T-helper 17 cell (primary cell): ENCODE measurements around the gene PIGV. TPM values are rescaled to one million over a fixed set of nuclear protein-coding genes. Genes with fewer than 3 reads are reported as not detected.
"Not testable (repeated sequence)": the region's sequence is repeated elsewhere in the genome, so short reads cannot be mapped to it uniquely, and the experiment has no call there.

Experiments used
- ATAC-seq: fragments of 150-1000 bp; cut with Tn5 transposase; 2 replicates; pipeline ENCODE4 v1.10.0; 2021; ENCODE audit warnings: mild to moderate bottlenecking, moderate library complexity
- DNase-seq, 3 donors: peaks; one replicate each; pipeline versions ENCODE4 v3.0.0 to v3.0.0-alpha.2; 2020 to 2021
- H3K9me3 ChIP-seq: one replicate; pipeline ENCODE4 v1.7.0; 2013; ENCODE audit warnings: low read length, mild to moderate bottlenecking; ENCODE audit not compliant: control insufficient read depth, poor library complexity, severe bottlenecking
- H3K27ac Mint-ChIP-seq: one replicate; pipeline ENCODE4 v1.8.0; 2022; ENCODE audit warnings: mild to moderate bottlenecking, moderate library complexity, mixed read lengths
- H3K27me3 Mint-ChIP-seq: one replicate; pipeline ENCODE4 v1.8.0; 2022; ENCODE audit warnings: mixed read lengths
- H3K36me3 Mint-ChIP-seq: one replicate; pipeline ENCODE4 v1.8.0; 2022; ENCODE audit warnings: low read depth, mixed read lengths
- H3K4me1 Mint-ChIP-seq: one replicate; pipeline ENCODE4 v1.8.0; 2022; ENCODE audit warnings: mild to moderate bottlenecking, mixed read lengths
- H3K4me3 Mint-ChIP-seq: one replicate; pipeline ENCODE4 v1.8.0; 2022; ENCODE audit warnings: mild to moderate bottlenecking, moderate library complexity, mixed read lengths
- total RNA-seq, 4 donors: library from RNA in 2 of 4; stranded (reverse) in 2 of 4; gene quantifications; one replicate each; pipeline ENCODE4 v1.2.3 and lab custom pipeline; 2022 to 2026

PIGV gene
- total RNA-seq, 2 donors from 2014 or later = 12.0 to 14.3 TPM

DNA sequence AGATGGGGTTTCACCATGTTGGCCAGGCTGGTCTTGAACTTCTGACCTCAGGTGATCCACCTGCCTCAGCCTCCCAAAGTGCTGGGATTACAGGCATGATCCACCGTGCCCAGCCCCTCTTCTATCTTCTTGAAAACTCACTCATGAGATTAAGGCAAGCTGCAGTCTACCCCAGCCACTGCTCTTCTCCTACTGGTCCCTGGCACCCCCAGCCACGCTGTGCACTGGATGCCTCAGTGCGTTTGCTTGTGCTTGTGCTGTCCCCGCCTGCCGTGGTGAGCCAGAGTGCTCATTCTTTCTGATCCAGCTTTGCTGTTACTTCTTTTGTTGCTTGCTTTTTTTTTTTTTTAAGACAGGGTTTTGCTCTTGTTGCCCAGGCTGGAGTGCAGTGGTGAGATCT, 49.9 kb downstream of the PIGV start:
- not testable (repeated sequence) for ATAC-seq, H3K4me3 Mint-ChIP-seq, H3K27me3 Mint-ChIP-seq, H3K9me3 ChIP-seq, H3K36me3 Mint-ChIP-seq, DNase-seq
- Mint-ChIP-seq H3K4me1 (peaks cover 40% of the 10 kb centered on the region), H3K27ac (peak overlapping the region; percentile 97)

DNA sequence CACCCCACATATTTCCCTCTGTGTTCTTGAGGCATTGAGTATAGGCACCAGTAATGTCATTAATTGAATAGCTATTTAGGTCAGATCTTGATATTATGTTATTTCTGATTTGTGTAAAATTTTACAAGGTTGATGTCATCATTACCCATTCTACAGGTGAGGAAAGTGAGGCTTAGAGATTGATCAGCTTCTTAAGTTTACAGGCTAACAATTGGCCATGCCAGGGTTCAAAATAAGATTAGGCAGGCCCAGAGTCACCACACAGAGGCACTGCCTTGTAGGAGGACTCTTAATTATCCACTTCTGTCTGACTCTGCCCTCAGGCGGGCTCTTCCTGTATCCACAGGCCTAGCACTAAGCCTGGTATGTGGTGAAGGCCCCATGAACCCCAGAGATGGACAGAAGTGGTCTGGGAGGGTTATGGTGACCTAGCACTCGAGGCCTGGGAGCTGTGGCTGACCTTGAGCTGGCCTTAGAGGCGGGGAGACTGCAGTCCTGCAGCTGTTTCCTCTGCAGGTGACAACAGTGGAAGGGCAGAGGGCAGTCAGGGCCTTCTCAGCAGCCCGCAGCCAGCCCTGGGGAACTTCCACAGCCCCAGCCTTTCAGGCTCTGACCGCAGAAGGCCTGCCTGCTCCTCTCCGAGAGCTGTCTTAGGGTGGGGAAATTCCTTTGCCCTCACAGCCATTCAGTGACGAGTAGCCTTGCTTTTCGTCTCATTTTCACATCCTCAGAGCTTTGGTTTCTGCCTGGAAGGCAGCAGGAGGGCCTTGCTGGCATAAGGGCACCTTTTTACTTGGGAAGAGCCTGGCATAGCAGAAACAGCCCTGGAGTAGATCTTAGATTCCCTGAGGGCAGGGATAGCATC, 51.0 kb downstream of the PIGV start:
- H3K9me3 ChIP-seq = no peaks in the 10 kb centered on the region
- DNase-seq (peak; percentile 59 to 72 (median 69)), ATAC-seq (peak; percentile 98)
- peaks cover 31% of the 10 kb centered on the region for H3K4me1 Mint-ChIP-seq
- H3K4me3 Mint-ChIP-seq = peak overlapping the region; percentile 58
- H3K36me3 Mint-ChIP-seq = peaks cover 2% of the 10 kb centered on the region
- H3K27ac Mint-ChIP-seq = peak overlapping the region; percentile 97
- H3K27me3 Mint-ChIP-seq = no peaks in the 10 kb centered on the region

DNA sequence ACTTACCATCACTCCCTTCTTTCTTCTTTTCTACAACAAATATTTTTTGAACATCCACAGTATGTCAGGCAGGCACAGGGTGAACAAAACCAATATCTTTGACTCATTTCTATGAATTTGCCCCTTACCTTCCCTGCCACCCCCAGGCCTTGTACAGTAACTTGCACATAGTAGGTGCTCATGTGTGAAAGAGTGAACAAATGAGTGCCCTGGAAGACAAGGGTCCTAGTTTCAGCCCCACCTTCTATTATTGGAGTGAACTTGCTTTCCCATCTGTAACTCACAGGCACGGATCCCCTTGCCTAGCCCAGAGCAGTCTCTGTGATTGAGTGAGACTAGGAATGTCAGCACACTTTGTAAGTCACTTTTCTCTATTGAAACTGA, 51.6 kb downstream of the PIGV start:
- ATAC-seq (peak; percentile 3), DNase-seq (no peak)
- Mint-ChIP-seq H3K4me1 (peaks cover 25% of the 10 kb centered on the region), H3K4me3 (no peak overlapping the region), H3K27me3 (no peaks in the 10 kb centered on the region), H3K27ac (peak overlapping the region; percentile 97), H3K36me3 (peaks cover 2% of the 10 kb centered on the region)
- H3K9me3 ChIP-seq = no peaks in the 10 kb centered on the region

DNA sequence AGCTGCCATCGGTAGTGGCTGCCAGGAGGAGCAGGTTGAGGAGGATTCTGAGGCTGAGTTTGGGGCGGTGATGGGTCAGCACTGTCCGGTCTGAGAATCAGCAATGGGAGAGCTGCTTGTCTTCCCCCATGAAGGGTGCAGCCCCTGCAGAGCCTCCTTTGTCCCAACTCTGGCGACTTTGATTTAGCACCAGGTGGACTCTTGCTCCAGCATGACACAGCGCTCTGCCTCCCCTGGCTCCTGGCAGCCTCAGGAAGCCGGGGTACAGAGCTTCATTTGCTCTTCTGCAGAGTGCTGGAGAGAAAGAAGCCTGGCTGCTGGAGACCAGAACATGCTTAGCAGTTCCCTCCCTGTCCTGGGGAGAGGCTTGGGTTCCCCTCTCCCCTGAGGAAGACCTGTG, 52.0 kb downstream of the PIGV start:
- H3K36me3 Mint-ChIP-seq = peaks cover 2% of the 10 kb centered on the region
- H3K4me3 Mint-ChIP-seq = no peak overlapping the region
- peaks cover 21% of the 10 kb centered on the region for H3K4me1 Mint-ChIP-seq
- ATAC-seq (no peak), DNase-seq (no peak)
- H3K27ac Mint-ChIP-seq = peak overlapping the region; percentile 97
- H3K27me3 Mint-ChIP-seq = no peaks in the 10 kb centered on the region
- H3K9me3 ChIP-seq = no peaks in the 10 kb centered on the region

DNA sequence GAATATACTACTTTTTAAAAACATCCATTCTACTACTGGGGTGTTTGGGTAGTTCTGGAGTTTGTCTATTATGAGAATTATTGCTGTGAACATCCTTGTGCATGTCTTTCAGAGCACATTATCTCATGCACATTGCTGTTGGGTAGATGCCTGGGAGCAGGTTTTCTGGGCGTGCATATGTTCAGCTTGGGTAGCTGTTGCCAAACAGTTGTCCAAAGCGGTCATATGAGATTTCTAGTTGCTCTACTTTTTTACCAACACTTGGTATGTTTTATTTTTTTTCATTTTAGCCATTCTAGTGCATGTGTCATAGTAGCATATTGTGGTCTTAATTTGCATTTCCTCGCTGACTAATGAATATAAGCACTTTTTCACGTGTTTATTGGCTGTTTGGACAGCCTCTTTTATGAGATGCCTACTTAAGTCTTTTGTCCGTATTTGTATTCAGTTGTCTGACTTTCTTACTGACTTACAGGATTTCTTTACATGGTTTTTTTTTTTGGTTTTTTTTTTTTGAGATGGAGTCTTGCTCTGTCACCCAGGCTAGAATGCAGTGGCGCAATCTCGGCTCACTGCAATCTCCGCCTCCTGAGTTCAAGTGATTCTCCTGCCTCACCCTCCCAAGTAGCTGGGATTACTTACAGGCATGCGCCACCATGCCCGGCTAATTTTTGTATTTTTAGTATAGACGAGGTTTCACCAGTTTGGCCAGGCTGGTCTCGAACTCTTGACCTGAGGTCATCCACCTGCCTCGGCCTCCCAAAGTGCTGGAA, 56.9 kb downstream of the PIGV start:
- Mint-ChIP-seq H3K4me3 (no peak overlapping the region), H3K36me3 (peaks cover 7% of the 10 kb centered on the region), H3K27ac (peak overlapping the region; percentile 49), H3K27me3 (no peaks in the 10 kb centered on the region), H3K4me1 (peaks cover 2% of the 10 kb centered on the region)
- DNase-seq (no peak), ATAC-seq (no peak)
- H3K9me3 ChIP-seq = no peaks in the 10 kb centered on the region

DNA sequence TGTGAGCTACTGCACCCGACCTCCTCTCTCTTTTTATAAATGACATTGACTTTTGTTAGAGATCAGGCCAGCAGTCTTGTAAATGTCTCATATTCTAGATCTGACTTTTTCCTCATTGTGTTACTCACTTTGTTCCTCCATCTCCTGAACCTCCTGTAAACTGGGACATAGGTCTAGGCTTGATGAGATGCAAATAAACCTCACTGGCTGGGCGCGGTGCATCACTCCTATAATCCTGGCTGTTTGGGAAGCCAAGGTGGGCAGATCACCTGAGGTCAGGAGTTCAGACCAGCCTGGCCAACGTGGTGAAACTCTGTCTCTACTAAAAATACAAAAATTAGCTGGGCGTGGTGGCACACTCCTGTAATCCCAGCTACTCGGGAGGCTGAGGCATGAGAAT, 60.1 kb downstream of the PIGV start:
- H3K36me3 Mint-ChIP-seq = peaks cover 11% of the 10 kb centered on the region
- H3K4me3 Mint-ChIP-seq = peak overlapping the region; percentile 9

More for the DNA sequence above, 60.1 kb downstream of the PIGV start:
- H3K27ac Mint-ChIP-seq = peak overlapping the region; percentile 60
- ATAC-seq, H3K9me3 ChIP-seq, DNase-seq, H3K27me3 Mint-ChIP-seq, H3K4me1 Mint-ChIP-seq: not testable (repeated sequence)

Other genes starting within 250 kb of the PIGV start
- 100 to 1,000 TPM; 134 to 136 TPM for gene ARID1A, start 91.9 kb upstream of the PIGV start, total RNA-seq
- 10 to 100 TPM; 70.2 to 71.2 TPM for gene ZDHHC18, start 38.7 kb downstream of the PIGV start, total RNA-seq
- gene SFN, start 75.2 kb downstream of the PIGV start, total RNA-seq = 1 to 10 TPM; 1.3 TPM
- gene GPN2, start 102.3 kb downstream of the PIGV start, total RNA-seq = 10 to 100 TPM; 29.1 to 41.9 TPM
- gene GPATCH3, start 112.5 kb downstream of the PIGV start, total RNA-seq = 10 to 100 TPM; 26.4 to 43.2 TPM
- not detected for gene NR0B2, start 126.0 kb downstream of the PIGV start, total RNA-seq
- gene NUDC, start 133.8 kb downstream of the PIGV start, total RNA-seq = 10 to 100 TPM; 41.8 to 43.0 TPM
- gene KDF1, start 172.5 kb downstream of the PIGV start, total RNA-seq = 1 to 10 TPM in 1 of 2 donors, under 1 TPM in 1; 0.62 to 1.3 TPM
- gene TRNP1, start 205.7 kb downstream of the PIGV start, total RNA-seq = under 1 TPM in 1 of 2 donors, not detected in 1; 0.22 TPM
- gene TENT5B, start 224.9 kb downstream of the PIGV start, total RNA-seq = not detected